HPDE6-E6E7 (cell line): ENCODE data around the gene ABHD8.

Source experiments
- DNase-seq: peaks from one replicate; pipeline ENCODE4 v3.0.0; 2011; ENCODE audit warnings: missing footprints; ENCODE audit errors: extremely low spot score

Gene ABHD8

DNA sequence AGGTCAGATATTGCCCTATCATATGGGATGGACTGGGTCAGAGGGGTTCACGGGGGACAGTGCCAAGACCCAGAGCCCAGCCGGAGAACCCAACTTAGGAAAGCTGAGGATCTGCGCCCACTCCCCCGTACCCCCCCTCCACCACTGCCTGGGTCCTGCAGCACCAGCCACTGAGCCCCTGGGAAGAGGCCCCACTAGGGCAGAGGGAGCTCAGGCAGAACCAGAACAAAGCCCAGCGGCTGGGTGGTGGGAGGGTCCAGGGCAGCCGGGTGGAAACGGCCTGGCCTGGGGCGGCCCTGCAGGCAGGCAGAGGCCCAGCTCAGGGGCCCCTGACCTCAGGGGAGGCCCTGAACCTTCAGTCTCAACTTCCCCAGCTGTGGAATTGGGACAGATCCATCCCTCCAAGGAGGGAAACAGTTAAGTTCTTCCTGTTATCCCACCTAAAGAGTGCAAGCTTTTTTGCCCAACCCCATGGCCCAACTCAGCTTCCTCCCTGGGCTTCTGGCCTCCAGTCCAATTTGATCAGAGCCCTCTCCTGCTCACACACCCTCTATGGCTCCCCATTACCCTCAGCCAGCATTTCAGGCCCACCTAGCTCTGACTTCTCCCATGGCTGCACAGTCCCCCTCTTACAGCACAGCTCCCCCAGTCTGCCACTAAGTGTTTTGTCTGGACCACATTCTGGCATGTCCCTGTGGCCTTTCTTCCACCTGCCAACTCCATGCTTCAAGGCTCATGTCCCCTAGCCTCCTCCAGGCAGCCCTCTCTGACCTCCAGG is 60.6 kb downstream of the ABHD8 start:
- no peak for DNase-seq
